ENCODE results near the gene PRUNE2. TPM values are rescaled to one million over a fixed set of nuclear protein-coding genes. Genes with fewer than 3 reads are reported as not detected.
"Not testable (repeated sequence)": the region's sequence is repeated elsewhere in the genome, so short reads cannot be mapped to it uniquely, and the experiment has no call there.

The PRUNE2 gene
- polyA plus RNA-seq, 1 donor from 2014 or later: not detected

DNA sequence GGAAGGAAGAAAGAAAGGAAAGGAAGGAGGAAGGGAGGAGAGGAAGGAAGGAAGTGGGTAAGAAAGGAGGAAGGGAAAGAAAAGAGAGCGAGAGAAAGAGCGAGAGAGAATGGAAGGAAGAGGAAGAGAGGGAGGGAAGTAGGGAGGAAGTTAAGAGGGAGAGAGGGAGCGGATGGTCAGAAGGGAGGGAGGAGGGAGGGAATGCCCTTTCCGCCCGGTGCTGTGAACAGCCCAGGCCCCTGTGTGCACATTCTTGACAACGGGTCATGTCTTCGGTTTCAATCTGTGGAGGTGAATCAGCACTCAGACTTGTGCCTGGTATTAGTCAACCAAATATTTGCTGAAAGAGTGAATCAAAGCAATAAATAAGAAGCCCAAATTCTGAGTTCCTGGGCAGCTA, 39.2 kb downstream of the PRUNE2 start:
- Mint-ChIP-seq H3K36me3 (no peaks in the 10 kb centered on the region), H3K9me3 (no peaks in the 10 kb centered on the region), H3K4me1 (no peaks in the 10 kb centered on the region), H3K4me3 (no peak overlapping the region), H3K27ac (no peak overlapping the region), H3K27me3 (peaks cover 4% of the 10 kb centered on the region)

DNA sequence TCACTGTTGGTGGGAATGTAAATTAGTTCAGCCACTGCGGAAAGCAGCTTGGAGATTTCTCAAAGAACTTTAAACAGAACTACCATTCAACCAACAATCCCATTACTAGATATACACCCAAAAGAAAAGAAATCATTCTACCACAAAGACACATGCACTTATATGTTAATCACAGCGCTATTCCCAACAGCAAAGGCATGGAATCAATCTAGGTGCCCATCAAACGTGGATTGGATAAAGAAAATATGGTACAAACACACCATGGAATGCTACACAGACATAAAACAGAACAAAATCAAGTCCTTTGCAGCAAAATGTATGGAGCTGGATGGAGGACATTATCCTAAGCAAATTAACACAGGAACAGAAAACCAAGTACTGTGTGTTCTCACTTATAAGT, 42.1 kb downstream of the PRUNE2 start:
- H3K4me3 Mint-ChIP-seq: no peak overlapping the region
- H3K9me3 Mint-ChIP-seq: no peaks in the 10 kb centered on the region
- H3K27ac Mint-ChIP-seq: no peak overlapping the region
- no peaks in the 10 kb centered on the region for H3K4me1 Mint-ChIP-seq
- peaks cover 4% of the 10 kb centered on the region for H3K27me3 Mint-ChIP-seq
- no peaks in the 10 kb centered on the region for H3K36me3 Mint-ChIP-seq

DNA sequence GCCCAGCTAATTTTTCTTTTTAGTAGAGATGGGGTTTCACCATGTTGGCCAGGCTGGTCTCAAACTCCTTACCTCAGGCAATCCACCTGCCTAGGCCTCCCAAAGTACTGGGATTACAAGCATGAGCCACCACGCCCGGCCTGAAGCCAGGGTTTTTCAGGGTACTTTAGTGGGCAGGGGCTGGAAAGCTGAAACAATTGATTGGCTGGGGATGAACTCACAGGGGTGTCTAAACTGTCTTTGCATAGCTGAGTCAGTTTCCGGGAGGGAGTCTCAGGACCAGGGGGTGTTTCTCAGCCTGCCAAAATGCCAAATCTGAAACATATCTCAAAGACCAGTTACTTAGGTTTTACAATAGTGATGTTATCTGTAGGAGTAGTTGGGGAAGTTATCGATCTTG, 46.1 kb downstream of the PRUNE2 start:
- Mint-ChIP-seq H3K4me1 (no peaks in the 10 kb centered on the region), H3K4me3 (no peak overlapping the region), H3K27ac (no peak overlapping the region), H3K9me3 (peaks cover 0 to 3% (median 2%) of the 10 kb centered on the region in 3 donors), H3K27me3 (no peaks in the 10 kb centered on the region), H3K36me3 (no peaks in the 10 kb centered on the region)

DNA sequence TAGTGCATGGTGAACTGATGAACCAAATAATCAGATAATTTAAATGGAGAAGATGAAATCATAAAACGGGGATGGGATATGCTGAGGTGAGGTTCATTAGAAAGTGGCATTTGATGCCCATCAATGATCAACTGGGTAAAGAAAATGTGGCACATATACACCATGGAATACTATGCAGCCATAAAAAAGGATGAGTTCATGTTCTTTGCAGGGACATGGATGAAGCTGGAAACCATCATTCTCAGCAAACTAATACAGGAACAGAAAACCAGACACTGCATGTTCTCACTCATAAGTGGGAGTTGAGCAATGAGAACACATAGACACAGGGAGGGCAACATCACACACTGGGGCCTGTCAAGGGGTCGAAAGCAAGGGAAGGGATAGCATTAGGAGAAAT, 47.7 kb downstream of the PRUNE2 start:
- H3K36me3 Mint-ChIP-seq, H3K9me3 Mint-ChIP-seq, H3K27me3 Mint-ChIP-seq, H3K27ac Mint-ChIP-seq, H3K4me3 Mint-ChIP-seq, H3K4me1 Mint-ChIP-seq: not testable (repeated sequence)

DNA sequence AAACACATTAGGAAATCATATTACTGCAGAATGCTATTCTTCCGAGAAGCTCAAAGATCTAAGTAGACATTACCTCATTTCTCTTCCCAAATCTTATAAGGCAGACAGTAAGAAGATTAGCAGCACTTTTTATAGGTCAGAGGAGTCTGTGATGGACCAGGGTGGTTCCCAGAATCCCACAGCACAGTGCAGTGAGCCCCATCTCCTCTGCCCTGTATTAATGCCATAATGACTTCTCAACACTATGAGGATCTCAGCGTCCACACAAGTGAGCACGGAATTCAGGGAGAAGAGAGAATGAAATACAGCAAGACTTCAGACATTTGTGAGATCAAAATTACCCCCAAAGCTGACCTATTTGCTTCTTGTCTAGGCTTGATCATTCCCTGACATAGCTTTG, 49.9 kb downstream of the PRUNE2 start:
- H3K4me1 Mint-ChIP-seq: no peaks in the 10 kb centered on the region
- peaks cover 0 to 3% (median 2%) of the 10 kb centered on the region in 3 donors for H3K9me3 Mint-ChIP-seq
- no peak overlapping the region for H3K27ac Mint-ChIP-seq
- no peak overlapping the region for H3K4me3 Mint-ChIP-seq
- no peaks in the 10 kb centered on the region for H3K36me3 Mint-ChIP-seq
- H3K27me3 Mint-ChIP-seq: no peaks in the 10 kb centered on the region

DNA sequence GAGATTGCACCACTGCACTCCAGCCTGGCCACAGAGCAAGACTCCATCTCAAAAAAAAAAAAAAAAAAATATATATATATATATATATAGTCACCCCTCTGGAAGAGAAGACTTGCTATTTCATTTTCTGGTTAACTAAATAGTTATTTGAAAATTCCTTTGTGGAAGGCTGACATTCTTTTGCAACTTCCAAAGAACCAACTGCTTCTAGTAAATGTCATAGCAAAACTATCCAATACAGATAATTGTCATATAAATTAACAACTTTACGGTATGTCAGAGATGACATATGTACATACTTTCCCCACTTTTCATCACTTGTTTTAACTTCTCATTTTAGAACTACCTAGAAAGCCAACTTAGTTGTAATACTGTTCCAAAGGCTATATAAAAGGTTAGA, 50.9 kb downstream of the PRUNE2 start:
- no peak overlapping the region for H3K27ac Mint-ChIP-seq
- H3K36me3 Mint-ChIP-seq: no peaks in the 10 kb centered on the region
- H3K4me1 Mint-ChIP-seq: no peaks in the 10 kb centered on the region
- no peaks in the 10 kb centered on the region for H3K27me3 Mint-ChIP-seq
- H3K9me3 Mint-ChIP-seq: peaks cover 0 to 3% (median 2%) of the 10 kb centered on the region in 3 donors
- no peak overlapping the region for H3K4me3 Mint-ChIP-seq

DNA sequence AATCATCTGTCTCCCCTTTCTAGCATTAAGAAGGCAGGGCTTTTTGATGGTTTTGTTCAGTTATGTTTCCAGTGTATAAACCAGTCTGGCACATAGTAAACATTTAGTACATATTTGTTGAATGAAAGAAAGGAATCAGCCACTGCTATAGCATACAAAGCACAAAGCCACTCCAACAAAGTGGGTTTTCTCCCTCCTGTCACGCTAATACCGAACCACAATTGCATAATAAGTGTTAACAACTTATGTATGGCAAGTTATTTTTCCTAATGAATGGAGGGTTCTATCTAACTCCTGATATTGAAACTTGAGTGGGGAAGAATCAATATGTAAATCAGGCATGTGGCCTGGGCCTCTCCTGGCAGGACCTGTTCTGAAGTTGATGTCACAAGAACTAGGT, 53.9 kb downstream of the PRUNE2 start:
- Mint-ChIP-seq H3K27me3 (no peaks in the 10 kb centered on the region), H3K27ac (no peak overlapping the region), H3K4me3 (no peak overlapping the region), H3K4me1 (no peaks in the 10 kb centered on the region), H3K36me3 (no peaks in the 10 kb centered on the region), H3K9me3 (no peaks in the 10 kb centered on the region)

DNA sequence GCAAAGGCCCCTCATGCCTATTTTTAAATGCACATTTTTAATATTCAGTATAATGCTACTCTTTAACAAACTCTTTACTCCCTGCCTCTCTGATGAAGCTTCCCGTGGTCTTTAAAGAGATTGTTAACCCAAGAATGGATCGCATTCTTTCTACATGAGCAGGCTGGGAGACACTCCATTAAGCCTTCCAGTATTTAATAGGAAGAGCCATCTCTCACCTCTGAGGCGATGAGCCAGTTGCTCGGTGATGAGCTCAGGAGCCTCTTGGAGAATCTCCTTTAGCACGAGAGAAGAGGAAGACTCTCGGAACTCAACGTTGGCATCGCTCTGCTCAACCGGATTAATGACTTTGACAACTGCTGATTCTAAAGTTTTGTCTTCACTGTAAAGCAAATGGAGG, 59.6 kb downstream of the PRUNE2 start:
- H3K4me3 Mint-ChIP-seq: no peak overlapping the region
- H3K9me3 Mint-ChIP-seq: no peaks in the 10 kb centered on the region
- no peak overlapping the region for H3K27ac Mint-ChIP-seq
- no peaks in the 10 kb centered on the region for H3K27me3 Mint-ChIP-seq
- peaks cover 0 to 1% (median 0%) of the 10 kb centered on the region in 3 donors for H3K4me1 Mint-ChIP-seq
- H3K36me3 Mint-ChIP-seq: no peaks in the 10 kb centered on the region

DNA sequence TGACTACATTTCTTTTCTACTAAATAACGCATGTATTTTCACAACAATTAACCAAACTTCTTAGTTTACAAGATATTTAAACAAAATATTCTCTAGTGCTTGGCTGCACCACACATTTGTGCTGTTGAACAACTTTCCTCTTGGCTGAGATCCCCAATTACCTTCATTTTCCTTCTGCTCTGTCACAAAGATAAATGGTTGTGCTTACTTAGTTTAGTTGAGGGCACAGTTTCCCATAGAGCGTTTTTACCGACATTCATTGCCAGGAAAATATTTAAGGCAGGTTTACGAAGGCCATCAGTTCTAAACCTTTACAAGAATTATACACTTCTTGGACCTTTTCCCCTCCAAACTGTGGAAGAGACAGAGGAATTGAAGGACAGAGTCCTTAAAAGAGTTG, 60.7 kb downstream of the PRUNE2 start:
- no peak overlapping the region for H3K4me3 Mint-ChIP-seq
- no peaks in the 10 kb centered on the region for H3K9me3 Mint-ChIP-seq
- no peak overlapping the region for H3K27ac Mint-ChIP-seq
- H3K36me3 Mint-ChIP-seq: no peaks in the 10 kb centered on the region
- H3K27me3 Mint-ChIP-seq: no peaks in the 10 kb centered on the region
- H3K4me1 Mint-ChIP-seq: peaks cover 0 to 1% (median 0%) of the 10 kb centered on the region in 3 donors

DNA sequence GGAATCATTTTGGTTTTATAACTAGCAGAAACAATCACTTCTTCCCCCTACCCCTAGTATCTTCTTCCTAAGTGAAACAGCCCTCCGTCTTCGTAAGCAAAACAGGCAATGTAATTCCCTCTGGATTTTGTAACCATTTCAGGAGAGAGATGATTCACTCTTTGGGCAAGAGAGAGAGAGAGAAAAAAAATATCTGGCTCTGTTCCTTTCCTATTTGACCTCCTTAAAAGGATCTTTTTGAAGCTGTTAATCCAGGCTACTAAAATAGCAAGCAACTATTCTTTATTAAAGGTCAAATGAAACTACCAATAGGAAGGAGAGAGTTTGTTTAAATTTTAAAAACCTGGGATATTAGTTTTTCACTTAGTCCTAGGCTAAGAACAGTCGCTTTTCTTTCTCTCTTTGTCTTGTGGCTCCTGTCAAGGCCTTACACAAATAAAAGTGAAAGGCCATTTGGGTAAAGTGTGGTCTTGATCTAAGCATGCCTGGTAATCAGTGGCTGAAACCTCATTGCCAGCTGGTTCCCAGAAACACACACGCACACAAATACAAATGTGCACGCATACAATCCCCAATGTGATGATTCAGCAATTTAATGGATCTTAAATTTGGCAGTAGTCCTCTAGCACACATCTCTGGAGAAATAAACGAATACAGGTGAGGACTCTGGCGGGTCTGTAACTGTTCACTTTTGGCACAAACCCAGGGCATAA, 70.2 kb downstream of the PRUNE2 start:
- Mint-ChIP-seq H3K4me3 (no peak overlapping the region), H3K4me1 (no peaks in the 10 kb centered on the region), H3K27ac (no peak overlapping the region), H3K9me3 (peaks cover 0 to 2% (median 0%) of the 10 kb centered on the region in 3 donors), H3K36me3 (no peaks in the 10 kb centered on the region), H3K27me3 (peaks cover 2% of the 10 kb centered on the region)

DNA sequence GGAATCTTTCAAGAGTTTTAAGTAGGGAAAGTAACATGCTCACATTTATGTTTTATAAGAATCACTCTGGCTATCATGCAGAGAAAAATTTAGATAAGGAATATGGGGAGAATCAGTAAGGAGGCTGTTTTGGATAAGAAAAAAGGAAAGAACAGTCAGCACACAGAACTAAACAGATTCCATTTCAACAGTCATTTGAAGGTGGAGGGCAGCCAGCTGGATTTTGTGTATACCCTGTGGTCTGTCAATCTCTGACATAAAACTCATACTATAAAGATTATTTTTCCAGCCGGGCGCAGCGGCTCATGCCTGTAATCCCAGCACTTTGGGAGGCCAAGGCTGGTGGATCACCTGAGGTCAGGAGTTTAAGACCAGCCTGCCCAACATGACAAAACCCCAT, 77.5 kb downstream of the PRUNE2 start:
- Mint-ChIP-seq H3K27me3 (peaks cover 2% of the 10 kb centered on the region), H3K4me3 (no peak overlapping the region), H3K9me3 (peaks cover 0 to 7% (median 0%) of the 10 kb centered on the region in 3 donors), H3K4me1 (no peaks in the 10 kb centered on the region), H3K27ac (no peak overlapping the region), H3K36me3 (no peaks in the 10 kb centered on the region)

DNA sequence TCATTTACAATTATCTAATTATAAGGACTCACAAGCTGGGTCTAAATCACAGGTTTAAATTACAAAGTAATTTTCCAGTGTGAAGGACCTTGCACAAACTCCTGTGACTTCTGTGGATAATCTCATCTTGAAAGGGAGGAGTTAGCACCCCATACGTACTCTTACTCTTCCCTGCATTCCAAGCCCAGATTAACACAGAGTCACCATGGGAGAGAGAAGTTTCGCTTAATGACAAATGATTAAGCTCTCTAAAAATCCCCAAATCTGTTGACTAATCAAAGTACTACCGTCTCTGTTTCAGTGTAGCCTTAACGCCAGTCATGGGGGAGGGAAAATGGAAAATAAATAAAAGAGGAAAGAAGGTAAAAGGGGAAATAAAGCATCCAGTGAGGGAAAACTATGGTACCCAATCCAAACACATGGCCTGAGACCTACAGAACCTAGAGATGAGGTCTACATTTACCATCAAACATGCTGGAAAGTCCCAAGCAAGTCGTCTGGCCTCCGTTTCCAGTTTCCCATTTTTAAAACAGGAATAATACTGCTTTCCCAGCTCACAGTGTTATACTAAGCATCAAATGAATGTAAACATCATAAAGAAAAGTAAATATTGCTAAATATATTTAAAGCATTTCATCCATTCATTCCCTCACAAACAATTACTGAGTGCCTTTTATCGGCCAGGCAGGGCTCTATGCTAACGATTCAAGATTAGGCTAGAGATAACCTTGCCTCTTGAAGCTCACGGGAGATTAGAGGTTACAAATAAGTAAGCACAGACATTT, 78.4 kb downstream of the PRUNE2 start:
- H3K36me3 Mint-ChIP-seq: no peaks in the 10 kb centered on the region

DNA sequence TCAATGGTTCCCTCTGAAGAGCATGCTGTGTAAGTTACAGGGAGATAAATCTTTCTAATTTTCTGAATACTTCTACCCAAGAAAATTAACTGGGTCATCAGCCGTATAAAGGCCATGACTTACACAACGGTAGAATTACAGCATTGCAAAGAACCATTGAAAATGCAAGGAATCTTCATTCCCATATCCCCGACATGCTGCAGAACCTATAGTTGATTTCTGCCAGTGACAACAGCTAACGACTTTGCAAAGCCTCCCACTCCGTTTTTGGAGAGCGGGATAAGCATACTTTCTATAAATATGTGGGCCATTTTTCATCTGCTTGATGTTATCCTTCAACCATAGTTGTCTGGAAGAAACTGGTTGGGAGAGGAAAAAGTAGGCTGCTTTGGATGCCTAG, 85.5 kb downstream of the PRUNE2 start:
- no peaks in the 10 kb centered on the region for H3K9me3 Mint-ChIP-seq

More for the DNA sequence above, 78.4 kb downstream of the PRUNE2 start:
- no peak overlapping the region for H3K4me3 Mint-ChIP-seq
- peaks cover 2% of the 10 kb centered on the region for H3K27me3 Mint-ChIP-seq
- no peaks in the 10 kb centered on the region for H3K4me1 Mint-ChIP-seq
- H3K9me3 Mint-ChIP-seq: peaks cover 0 to 7% (median 0%) of the 10 kb centered on the region in 3 donors
- no peak overlapping the region for H3K27ac Mint-ChIP-seq

DNA sequence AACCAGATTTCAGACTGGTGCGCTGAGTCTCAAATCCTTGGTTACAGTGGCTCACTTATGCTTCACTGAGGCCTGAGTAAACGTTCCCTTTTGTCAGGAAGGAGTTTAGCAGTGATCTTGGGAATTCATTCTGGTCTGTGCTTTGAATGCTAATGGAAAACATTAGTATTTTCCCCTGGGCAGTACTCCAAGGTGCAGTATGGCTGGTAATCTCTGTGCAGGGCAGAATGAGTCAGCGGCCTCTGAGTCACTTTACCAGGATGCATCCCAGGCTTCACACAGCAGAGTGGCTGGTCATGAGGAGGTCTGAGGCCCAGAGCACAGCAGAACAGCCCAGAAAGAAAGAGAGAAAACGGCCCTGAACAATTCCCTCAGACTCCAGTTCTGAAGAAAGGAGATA, 87.6 kb downstream of the PRUNE2 start:
- Mint-ChIP-seq H3K4me3 (no peak overlapping the region), H3K9me3 (no peaks in the 10 kb centered on the region), H3K27ac (no peak overlapping the region), H3K36me3 (no peaks in the 10 kb centered on the region), H3K4me1 (peaks cover 0 to 1% (median 0%) of the 10 kb centered on the region in 3 donors), H3K27me3 (no peaks in the 10 kb centered on the region)

More for the DNA sequence above, 85.5 kb downstream of the PRUNE2 start:
- Mint-ChIP-seq H3K36me3 (no peaks in the 10 kb centered on the region), H3K27me3 (no peaks in the 10 kb centered on the region), H3K4me3 (no peak overlapping the region), H3K4me1 (peaks cover 0 to 1% (median 0%) of the 10 kb centered on the region in 3 donors), H3K27ac (no peak overlapping the region)

DNA sequence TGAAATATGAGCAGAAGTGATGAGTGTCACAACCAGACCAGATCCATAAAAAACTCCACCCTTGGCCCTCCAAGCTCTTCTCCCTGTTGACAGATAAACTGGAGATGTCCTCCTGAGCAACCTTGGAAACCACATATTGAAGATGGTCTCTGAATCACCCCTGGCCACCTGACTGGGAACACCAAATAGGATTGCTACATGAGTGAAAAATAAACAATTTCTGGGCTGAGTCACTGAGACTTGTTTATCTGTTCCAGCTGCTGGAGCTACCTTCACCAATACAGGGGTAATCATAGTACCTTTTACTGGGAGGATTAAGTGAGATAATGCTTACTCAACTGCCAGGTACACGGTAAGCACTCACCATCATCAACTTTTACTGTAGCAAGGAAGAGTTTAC, 88.4 kb downstream of the PRUNE2 start:
- H3K27ac Mint-ChIP-seq: no peak overlapping the region
- peaks cover 0 to 1% (median 0%) of the 10 kb centered on the region in 3 donors for H3K4me1 Mint-ChIP-seq
- no peak overlapping the region for H3K4me3 Mint-ChIP-seq
- H3K36me3 Mint-ChIP-seq: no peaks in the 10 kb centered on the region
- H3K27me3 Mint-ChIP-seq: no peaks in the 10 kb centered on the region
- no peaks in the 10 kb centered on the region for H3K9me3 Mint-ChIP-seq

DNA sequence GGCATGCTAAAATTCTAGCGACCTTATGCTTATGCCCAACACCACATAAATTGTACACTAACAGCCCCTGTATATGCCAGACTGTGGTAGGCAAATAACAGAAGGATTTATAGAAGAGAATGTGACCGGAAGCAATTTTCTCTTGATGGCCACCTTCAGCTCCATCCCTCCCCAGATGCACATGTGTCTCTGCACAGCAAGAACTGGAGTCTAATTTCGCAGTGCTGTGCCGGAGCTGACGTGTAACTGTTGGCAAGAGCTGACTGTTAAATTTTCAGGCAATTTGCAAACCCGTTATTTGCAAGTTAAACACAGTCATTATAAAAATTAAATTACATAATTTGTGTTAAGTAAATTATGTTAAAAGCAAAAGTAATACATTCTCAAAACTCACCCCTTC, 93.3 kb downstream of the PRUNE2 start:
- Mint-ChIP-seq H3K27ac (no peak overlapping the region), H3K4me1 (no peaks in the 10 kb centered on the region), H3K36me3 (no peaks in the 10 kb centered on the region), H3K4me3 (no peak overlapping the region), H3K27me3 (peaks cover 5% of the 10 kb centered on the region), H3K9me3 (no peaks in the 10 kb centered on the region)

Data from IgD-negative memory B cell (primary cell).